AML-193 (cell line): ENCODE results near the gene MRTFA.
"Not testable (repeated sequence)": the region's sequence is repeated elsewhere in the genome, so short reads cannot be mapped to it uniquely, and the experiment has no call there.

Source experiments
- DNase-seq, 2 experiments: peaks; one replicate each; lab custom pipeline; 2025; lab: John Stamatoyannopoulos, UW

MRTFA gene

DNA sequence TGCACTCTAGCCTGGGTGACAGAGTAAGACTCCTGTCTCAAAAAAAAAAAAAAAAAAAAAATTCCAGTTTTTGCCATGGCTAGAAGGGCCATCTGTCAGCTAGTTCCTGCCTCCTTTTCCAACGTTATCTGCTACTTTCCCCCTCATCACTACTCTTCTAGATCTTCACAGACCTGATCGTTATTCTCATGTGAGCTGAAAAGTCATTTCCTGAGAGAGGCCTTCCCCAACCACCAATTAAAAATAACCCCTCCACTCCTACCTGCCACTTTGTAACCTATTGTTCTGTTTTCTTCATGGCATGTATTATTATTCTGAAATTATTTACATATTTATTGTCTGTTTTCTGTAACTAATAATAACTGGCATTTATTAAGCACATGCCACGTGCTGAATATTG is 241.9 kb downstream of the MRTFA start:
- no peak for DNase-seq

DNA sequence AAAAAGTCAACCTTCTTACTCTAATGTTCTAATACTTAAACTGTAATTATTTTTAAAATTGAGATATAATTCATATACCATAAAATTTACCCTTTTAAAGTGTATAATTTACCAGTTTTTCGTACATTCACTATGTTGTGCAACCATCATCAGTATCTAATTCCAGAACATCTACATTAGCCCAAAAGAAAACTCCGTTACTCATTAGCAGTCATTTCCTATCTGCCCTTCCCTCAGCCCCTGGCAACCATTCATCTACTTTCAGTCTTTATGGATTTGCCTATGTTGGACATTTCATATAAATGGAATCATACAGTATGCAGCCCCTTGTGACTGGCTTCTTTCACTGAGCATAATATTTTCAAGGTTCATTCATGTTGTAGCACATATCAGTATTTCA is 243.9 kb downstream of the MRTFA start:
- no peak for DNase-seq

DNA sequence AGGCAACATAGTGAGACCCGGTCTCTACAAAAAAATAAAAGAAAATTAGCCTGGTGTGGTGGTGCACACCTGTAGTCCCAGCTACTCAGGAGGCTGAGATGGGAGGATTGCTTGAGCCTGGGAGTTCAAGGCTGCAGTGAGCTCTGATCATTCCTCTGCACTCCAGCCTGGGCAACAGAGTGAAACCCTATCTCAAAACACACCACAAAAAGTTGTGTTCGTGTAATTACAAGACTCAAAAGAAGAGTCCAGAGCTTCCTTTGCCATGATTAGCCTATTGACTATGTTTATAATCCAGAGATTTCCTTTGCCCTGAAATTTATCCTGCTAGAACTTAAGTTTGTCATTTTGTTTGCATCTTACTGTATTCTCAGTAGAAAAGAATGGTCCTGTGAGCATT is 245.1 kb downstream of the MRTFA start:
- no peak for DNase-seq

DNA sequence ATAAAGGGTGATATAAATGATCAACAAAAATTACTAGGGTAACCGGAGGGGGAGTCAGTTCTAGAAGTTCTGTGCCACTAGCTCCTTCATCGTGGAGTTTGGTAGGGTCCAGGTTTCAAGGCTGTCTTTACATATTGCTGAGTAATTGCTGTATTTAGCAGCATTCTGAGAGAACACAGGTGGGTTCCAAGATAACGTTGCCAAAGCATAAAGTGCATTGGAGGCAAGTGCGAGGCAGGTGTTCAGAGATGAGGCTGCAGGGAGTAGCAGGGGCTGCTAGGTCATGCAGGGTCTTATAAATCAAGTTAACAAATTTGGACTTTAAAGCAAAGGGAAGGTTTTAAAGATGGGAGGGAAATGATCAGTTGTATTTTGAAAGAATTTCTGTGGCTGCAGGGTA is 248.3 kb downstream of the MRTFA start:
- no peak for DNase-seq

DNA sequence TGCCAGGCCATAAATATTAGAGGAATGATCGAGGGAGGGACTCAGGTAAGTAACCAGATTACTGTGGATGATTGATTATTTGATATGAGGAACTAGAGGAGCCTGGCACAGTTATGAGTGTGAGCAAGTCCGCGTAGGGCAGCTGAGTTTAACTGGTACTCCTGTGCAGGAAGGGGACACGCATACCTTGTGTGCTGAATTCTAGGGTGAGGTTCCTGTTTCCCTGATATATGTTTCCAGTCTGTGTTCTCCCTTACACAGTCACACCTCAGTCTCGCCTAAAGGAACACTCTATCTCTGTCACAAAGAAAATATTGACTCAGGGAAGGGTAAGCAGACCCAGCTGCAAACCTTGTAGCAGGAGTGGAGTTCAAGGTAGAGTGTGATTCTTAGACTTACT is 248.8 kb downstream of the MRTFA start:
- no peak for DNase-seq

DNA sequence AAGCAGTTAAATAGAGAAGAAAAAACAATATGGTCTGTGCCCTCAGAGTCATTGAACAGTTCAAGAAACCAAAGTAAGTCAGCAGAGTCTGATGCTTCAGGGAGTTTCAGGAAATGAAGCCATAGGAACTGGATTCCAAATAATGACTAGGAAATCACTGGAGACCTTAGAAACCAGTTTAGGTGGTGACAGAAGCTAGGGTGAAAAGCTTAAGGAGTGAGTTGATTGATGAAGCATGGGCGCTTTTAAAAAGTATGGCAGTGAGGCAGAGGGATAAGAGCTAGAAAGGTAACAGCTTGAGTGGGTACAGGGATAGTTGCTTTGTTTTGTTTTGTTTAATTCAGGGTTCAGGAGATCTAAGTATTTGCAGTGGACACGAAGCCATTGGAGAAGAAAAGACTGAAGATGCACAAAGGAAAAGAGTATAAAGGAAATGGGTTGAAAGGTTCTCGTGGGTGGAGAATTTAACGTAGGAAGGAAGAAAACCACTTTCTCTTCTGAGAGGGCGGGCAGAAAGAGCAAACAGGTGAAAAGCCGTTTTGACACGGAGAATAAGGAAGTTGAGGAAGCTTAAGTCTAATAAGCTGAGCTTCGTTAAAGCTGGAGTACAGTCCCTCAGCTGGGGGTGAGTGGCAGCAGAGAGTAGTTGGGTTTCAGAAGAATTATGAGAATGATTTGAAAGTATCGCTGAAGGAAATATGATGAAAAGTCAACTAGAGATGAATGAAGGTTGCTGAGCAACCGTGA is 251.3 kb downstream of the MRTFA start:
- DNase-seq: peak; percentile 58 to 60

DNA sequence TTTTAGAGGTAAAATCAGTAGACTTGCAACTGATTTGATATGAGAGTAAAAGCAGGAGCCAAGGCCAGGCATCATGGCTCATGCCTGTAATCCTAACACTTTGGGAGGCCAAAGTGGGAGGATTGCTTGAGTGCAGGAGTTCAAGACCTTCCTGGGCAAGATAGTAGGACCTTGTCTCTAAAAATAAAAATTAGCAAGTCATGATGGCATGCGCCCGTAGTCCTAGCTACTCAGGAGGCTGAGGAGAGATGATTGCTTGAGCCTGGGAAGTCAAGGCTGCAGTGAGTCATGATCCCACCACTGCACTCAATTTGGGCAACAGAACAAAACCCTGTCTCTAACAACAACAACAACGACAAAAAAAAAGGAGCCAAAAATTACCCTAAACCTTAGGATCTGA is 252.6 kb downstream of the MRTFA start:
- no peak for DNase-seq

DNA sequence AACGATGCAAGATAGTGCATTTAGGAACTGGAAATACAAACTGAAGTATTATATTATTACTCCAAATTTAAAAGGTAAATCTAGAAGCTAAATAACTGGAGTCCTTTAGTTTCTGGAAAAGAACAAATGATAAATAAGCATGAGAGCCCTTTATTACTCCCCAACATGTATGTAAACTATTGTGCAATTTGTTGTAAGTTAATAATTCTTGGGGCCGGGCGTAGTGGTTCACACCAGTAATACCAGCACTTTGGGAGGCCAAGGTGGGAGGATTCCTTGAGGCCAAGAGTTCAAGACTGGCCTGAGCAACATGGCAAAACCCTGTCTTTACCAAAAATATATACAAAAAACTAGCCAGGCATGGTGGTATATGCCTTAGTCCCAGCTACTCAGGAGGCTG is 255.1 kb downstream of the MRTFA start:
- no peak for DNase-seq

DNA sequence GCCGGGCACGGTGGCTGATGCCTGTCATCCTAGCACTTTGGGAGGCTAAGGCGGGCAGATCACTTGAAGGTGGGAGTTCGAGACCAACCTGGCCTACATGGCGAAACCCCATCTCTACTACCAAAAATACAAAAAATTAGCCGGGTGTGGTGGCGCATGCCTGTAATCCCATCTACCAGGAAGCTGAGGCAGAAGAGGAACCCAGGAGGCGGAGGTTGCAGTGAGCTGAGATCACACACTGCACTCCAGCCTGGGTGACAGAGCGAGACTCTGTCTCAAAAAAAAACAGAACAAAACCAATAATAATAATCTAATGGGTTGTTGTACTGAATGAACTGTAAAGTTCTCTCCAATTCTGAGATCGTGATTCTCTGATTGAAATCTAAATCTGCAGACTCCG is 258.1 kb downstream of the MRTFA start:
- not testable (repeated sequence) for DNase-seq

DNA sequence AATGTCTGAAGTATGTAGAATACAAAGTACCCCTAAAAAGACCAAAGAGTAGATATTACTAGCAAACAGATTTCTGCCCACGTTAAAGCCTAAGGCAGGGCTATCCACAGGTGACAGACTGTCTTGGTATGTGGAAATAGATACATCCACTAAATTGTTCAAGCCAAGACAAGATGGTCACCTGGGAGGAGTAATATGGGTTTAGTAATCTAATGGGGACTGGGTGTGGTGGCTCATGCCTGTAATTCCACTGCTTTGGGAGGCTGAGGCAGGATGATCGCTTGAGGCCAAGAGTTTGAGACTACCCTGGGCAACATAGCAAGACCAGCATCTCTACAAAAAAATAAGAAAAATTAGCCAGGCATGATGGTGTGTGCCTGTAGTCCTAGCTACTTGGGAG is 258.6 kb downstream of the MRTFA start:
- no peak for DNase-seq

DNA sequence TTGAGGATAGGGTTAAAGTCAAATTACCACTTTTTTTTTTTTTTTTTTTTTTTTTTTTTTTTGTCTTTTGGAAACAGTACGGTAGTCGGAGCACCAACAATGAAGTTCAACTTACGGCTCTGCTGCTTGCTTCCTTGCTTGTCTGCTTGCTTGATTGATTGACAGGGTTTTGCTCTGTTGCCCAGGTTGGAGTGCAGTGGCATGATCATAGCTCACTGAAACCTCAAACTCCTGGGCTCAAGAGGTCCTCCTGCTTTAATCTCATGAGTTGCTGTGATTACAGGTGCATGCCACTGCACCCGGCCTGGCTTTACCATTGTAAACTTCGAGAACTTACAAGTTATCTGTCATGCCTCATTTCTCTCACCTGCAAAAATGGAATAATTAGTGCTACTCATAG is 260.4 kb downstream of the MRTFA start:
- no peak for DNase-seq

DNA sequence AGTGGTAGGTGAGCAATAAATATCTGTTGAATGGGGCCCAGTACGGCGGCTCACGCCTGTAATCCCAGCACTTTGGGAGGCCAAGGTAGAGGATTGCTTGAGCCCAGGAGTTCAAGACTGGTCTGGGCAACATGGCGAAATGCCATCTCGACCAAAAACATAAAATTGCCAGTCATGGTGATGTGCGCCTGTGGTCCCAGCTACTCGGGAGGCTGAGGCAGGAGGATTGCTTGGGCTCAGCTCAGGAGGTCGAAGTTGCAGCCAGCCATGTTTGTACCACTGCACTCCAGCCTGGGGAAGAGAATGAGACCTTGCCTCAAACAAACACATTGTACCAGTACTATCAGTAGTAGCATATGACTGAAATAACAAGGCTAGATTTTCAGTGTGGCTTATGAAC is 262.0 kb downstream of the MRTFA start:
- DNase-seq: no peak

DNA sequence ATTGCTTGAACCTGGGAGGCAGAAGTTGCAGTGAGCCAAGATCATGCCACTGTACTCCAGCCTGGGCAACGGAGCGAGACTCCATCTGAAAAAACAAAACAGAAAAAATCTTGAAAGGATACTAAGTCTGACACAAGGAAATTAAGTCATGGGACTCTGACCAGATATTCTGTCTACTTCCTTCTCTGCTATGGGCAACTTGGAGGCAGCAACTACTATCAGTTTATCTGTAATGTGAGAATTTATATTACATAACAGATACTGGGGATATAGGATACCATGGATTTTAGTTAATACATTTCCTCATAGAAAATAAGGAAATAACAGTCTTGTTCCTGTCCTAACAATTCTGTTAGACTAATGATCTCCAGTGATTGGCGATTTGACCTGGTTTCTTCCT is 267.7 kb downstream of the MRTFA start:
- no peak for DNase-seq

DNA sequence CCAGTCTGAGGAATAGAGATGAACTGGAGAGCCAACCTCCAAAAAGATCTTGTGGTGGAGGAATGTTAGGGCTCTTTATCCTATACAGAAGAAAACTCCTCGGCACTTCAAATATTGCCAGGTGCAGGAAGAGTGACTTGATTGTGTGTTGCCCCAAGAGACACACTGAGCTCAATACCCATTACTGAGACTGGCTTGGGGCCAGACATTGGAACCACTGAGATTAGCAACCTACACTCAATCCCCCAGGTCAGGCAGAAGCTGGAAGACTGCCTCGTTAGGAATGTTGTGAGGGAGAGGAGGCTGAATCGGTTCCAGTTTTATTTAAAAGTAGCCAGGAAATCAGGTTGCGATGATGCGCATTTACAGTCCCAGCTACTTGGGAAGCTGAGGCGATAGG is 268.5 kb downstream of the MRTFA start:
- DNase-seq: no peak

DNA sequence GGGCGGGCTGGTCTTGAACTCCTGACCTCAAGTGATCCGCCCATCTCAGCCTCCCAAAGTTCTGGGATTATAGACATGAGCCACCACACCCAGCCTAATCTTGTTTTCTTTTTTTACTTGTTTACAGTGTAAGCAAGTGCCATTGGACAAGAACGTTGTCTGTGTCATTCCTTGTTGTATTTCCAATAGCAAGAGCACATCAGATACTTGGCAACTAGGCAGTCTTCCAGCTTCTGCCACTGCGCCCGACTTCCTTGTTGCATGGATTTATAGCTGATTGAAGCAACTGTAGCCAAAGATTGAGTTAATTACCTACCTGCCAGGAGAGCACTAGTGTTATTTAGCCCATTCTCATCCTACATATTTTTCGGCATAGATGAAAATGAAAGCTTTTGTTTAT is 269.2 kb downstream of the MRTFA start:
- no peak for DNase-seq

DNA sequence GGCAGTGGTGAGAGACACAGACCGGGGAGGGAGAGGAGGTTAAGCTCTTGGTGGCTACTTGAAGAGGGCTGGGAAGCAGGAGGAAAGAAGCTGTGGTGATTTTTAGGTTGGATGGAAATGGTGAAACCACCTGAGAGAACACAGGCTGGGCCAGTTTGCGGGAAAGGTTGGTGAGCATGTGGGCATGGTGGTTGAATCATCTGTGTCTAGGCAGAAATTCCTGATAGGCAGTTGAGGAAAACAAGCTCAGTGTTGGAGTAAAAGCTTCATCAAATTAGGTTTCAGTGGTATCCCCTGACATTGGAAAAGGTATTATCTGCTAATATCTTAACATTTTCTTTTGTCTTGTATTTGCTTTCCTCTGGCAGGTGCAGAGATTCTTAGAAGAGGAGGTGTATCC is 270.5 kb downstream of the MRTFA start:
- no peak for DNase-seq

DNA sequence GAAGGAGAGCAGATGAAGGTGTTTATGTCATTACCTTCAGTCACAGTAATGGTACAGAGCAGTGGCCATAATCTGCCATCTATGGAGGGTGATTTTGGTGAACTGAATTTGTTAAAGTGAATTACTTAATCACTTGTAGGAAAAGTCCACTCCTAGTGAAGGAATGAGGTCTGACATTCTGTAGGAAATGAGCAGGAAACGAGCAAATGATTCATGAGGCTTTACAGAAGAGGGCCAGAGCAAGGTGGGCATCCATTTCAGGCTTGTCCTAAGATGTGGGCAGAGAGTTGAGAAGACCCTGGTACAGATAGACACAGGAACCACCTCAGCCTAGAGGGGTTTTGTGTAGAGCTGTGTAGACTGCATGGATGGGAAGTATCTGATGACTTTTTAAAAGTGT is 272.1 kb downstream of the MRTFA start:
- DNase-seq: no peak

DNA sequence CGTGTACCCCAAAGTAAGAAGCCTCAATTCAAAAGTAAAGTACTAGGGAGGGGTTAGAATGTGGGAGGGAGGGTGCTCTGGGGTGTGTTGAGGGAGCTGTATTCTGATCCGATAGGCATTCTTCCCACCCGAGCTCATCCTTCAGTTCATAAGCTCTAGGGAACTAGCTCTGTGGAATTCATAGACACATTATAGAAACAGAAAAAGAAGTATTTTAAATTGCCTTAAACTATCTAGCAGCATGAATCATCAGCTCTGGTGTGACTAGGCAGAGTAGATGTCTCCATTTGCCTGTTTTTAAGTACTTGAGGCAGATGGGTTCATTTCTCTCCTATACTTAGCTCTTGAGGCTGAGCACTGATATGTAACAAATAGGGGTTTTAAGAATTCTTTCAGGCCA is 273.5 kb downstream of the MRTFA start:
- DNase-seq: no peak

DNA sequence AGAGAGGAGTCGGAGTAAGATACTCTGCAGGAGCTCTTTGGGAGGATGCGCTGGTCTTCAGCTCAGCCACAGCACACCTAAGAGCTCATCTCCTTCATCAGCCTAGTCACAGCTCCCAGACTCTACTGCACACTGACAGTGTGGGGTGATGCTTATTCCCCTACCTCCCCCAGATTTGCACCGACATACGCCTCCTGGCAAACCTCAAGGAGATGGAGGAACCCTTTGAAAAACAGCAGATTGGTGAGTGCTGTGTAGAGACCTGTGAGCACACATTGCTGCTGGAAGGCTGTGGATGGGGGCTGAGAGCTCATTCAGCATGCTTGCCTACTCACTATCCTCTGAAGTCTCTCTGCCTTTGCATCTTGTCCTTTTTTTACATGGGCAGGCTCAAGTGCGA is 275.4 kb downstream of the MRTFA start:
- DNase-seq: no peak
